PC-9 (cell line): ENCODE results near the gene NHEJ1.

Experiments
- EZH2 ChIP-seq: fragments of 200-600 bp; sonication (generic); IDR thresholded peaks from 2 replicates; pipeline ENCODE4 v1.8.0; 2017; ENCODE audit warnings: antibody characterized with exemption, low read depth
- TF ChIP-seq, protein P1 (sequence below): fragments of 200-600 bp; sonication (generic); conservative IDR thresholded peaks from 2 replicates; pipeline ENCODE4 v1.6.1; 2017; ENCODE audit warnings: mixed run types, antibody characterized with exemption, mild to moderate bottlenecking, moderate library complexity

DNA sequence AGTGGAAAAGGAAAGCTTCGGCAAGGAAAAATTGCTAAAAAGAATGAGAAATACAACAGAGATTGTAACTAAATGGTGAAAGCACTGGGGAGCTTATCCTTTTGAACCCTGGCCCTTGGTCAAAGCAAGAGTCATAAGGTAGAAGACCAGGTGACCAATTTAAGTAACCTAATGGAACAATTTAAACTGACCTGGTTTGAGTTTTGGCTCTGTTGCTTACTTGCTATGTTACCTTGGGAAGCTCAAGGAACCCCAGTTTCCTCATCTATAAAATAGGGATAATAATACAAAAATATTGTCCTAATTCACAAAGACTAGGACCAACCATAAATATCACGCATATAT is 48.6 kb downstream of the NHEJ1 start:
- TF ChIP-seq, protein P1, sequence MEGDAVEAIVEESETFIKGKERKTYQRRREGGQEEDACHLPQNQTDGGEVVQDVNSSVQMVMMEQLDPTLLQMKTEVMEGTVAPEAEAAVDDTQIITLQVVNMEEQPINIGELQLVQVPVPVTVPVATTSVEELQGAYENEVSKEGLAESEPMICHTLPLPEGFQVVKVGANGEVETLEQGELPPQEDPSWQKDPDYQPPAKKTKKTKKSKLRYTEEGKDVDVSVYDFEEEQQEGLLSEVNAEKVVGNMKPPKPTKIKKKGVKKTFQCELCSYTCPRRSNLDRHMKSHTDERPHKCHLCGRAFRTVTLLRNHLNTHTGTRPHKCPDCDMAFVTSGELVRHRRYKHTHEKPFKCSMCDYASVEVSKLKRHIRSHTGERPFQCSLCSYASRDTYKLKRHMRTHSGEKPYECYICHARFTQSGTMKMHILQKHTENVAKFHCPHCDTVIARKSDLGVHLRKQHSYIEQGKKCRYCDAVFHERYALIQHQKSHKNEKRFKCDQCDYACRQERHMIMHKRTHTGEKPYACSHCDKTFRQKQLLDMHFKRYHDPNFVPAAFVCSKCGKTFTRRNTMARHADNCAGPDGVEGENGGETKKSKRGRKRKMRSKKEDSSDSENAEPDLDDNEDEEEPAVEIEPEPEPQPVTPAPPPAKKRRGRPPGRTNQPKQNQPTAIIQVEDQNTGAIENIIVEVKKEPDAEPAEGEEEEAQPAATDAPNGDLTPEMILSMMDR = no peak
- no peak for TF ChIP-seq EZH2
